OCI-LY1 (cell line): ENCODE measurements around the gene HNRNPLL.

ENCODE experiments used
- EZH2 ChIP-seq: fragments of 200-600 bp; sonication (generic), shearing (Covaris generic); IDR thresholded peaks from 2 replicates; pipeline ENCODE4 v1.8.0; 2017; ENCODE audit warnings: borderline replicate concordance, mixed run types, mild to moderate bottlenecking, antibody characterized with exemption, low read length, moderate library complexity, mixed read lengths
- TF ChIP-seq, protein P1 (sequence below): fragments of 200-600 bp; sonication (generic), shearing (Covaris generic); IDR thresholded peaks from 2 replicates; pipeline ENCODE4 v1.5.1; 2017; ENCODE audit warnings: mild to moderate bottlenecking, antibody characterized with exemption, low read length, moderate library complexity, mixed read lengths

DNA sequence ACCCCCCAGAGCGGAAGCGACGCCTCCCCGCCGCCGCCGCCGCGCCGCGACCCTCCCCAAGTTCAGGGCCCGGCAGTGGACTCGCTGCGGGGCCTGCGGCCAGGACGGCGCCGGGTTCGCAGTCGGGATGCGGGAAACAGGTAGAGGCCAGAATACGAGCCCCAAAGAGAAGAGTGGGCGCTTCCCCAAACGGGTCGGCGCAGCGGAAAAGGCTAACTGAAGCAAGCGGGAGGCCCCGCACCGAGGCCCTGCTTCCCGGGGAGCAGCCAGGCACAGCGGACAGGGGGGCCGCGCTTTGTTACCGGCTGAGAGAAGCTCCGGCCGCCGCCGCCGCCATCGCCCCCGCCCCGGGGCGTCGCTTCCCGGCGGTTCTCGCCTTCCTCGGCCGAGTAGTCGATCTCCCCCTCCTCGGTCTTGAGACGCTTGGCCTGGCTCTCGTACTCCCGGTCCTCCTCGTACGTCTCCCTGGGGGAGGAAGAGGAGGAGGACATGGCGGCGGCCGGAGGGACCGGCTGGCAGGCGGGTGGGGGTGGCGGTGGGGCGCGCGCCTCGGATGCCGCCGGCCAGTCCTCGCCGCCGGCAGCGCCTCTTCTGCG, 494 bp downstream of the HNRNPLL start:
- TF ChIP-seq, protein P1, sequence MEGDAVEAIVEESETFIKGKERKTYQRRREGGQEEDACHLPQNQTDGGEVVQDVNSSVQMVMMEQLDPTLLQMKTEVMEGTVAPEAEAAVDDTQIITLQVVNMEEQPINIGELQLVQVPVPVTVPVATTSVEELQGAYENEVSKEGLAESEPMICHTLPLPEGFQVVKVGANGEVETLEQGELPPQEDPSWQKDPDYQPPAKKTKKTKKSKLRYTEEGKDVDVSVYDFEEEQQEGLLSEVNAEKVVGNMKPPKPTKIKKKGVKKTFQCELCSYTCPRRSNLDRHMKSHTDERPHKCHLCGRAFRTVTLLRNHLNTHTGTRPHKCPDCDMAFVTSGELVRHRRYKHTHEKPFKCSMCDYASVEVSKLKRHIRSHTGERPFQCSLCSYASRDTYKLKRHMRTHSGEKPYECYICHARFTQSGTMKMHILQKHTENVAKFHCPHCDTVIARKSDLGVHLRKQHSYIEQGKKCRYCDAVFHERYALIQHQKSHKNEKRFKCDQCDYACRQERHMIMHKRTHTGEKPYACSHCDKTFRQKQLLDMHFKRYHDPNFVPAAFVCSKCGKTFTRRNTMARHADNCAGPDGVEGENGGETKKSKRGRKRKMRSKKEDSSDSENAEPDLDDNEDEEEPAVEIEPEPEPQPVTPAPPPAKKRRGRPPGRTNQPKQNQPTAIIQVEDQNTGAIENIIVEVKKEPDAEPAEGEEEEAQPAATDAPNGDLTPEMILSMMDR, result no peak
- TF ChIP-seq EZH2, result no peak
